Spleen (tissue), 7 donors: ENCODE measurements around the gene EXOC4.

Source experiments
- POLR2A ChIP-seq, 3 donors: fragments of 450-650 bp; IDR thresholded peaks; one replicate each; pipeline ENCODE4 v1.5.1; 2017; ENCODE audit warnings: antibody characterized with exemption in 3 of 3, mild to moderate bottlenecking in 1 of 3
- TF ChIP-seq, protein P1 (sequence below), 11 experiments: fragments of 200-600 bp in 7 of 11; fragments of 450-650 bp in 4 of 11; sonication (generic) in 4 of 11; IDR thresholded peaks in 8 of 11; conservative IDR thresholded peaks in 3 of 11; 1 replicate in 7 of 11; 2 replicates in 4 of 11; pipeline versions ENCODE4 v1.4.0 to v1.8.0; 2016 to 2021; ENCODE audit warnings: antibody characterized with exemption in 11 of 11, inconsistent platforms in 4 of 11, mild to moderate bottlenecking in 1 of 11
- donor health status: DM: no; HTN: no; CAD: no; lungs with moderate emphysema.
- donor health status: DM: no; HTN: no; CAD: no.
- donor health status: DM: no; HTN: no; CAD: no.

DNA sequence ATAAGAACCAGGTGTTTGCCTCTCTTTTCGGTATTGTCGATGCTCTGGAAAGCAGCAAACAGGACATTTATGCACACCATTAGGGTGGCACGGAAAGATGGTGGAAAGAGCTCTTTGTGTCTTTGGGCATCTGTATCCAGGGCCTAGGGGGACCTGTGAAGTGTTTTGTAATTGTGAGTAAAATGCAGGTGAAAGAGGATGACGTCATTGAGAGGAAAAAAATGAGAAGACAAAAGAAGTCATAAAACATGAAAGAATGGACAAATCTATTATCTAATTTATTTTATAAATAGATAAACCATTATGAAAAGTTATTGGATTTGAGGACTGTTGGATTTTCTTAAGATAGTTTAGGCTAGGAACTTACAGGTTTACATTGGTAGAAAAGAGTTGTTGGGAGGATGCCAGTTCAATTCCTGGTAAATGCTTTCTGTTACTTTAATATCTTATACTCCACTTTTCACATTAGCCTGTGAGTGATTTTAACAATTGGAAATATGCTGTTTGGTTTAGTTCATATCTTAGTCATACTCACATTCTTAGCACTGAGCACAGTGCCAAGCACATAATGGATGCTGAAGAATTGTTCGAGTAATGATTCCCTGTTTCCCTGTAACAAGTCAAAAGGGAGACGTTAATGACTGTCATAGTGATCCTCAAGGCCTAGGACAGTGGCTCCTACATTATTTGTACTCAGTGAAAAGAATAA lies 62.6 kb downstream of the EXOC4 start:
- TF ChIP-seq, protein P1, sequence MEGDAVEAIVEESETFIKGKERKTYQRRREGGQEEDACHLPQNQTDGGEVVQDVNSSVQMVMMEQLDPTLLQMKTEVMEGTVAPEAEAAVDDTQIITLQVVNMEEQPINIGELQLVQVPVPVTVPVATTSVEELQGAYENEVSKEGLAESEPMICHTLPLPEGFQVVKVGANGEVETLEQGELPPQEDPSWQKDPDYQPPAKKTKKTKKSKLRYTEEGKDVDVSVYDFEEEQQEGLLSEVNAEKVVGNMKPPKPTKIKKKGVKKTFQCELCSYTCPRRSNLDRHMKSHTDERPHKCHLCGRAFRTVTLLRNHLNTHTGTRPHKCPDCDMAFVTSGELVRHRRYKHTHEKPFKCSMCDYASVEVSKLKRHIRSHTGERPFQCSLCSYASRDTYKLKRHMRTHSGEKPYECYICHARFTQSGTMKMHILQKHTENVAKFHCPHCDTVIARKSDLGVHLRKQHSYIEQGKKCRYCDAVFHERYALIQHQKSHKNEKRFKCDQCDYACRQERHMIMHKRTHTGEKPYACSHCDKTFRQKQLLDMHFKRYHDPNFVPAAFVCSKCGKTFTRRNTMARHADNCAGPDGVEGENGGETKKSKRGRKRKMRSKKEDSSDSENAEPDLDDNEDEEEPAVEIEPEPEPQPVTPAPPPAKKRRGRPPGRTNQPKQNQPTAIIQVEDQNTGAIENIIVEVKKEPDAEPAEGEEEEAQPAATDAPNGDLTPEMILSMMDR (IDR thresholded peaks at IDR 0.05 in 8 of 11, conservative IDR thresholded peaks at IDR 0.05 in 3 of 11), result no peak
- TF ChIP-seq POLR2A (IDR thresholded peaks at IDR 0.05), result no peak
